ENCODE measurements around the gene TTR.

DNA sequence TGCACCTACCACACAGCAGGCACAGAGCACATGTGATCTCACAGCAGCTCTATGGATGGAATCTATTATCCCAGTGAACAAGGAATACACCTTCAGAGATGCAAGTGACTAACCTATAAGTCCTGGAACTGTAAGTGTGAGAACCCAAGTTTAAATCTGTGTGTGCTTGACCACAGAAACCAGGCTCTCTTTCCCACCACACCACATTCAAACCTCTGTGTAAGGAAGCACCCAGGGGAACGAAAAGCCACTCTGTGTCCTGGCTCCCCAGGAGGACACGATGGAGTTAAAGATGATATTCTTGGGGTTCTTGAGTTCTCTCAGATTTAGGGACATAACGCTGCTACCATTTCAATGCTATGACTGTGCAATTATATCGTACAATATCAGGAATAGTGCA, 38.9 kb downstream of the TTR start:
- TF ChIP-seq, protein P1, sequence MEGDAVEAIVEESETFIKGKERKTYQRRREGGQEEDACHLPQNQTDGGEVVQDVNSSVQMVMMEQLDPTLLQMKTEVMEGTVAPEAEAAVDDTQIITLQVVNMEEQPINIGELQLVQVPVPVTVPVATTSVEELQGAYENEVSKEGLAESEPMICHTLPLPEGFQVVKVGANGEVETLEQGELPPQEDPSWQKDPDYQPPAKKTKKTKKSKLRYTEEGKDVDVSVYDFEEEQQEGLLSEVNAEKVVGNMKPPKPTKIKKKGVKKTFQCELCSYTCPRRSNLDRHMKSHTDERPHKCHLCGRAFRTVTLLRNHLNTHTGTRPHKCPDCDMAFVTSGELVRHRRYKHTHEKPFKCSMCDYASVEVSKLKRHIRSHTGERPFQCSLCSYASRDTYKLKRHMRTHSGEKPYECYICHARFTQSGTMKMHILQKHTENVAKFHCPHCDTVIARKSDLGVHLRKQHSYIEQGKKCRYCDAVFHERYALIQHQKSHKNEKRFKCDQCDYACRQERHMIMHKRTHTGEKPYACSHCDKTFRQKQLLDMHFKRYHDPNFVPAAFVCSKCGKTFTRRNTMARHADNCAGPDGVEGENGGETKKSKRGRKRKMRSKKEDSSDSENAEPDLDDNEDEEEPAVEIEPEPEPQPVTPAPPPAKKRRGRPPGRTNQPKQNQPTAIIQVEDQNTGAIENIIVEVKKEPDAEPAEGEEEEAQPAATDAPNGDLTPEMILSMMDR (conservative IDR thresholded peaks at IDR 0.05; ENCODE audit: low read depth, low read length), result no peak
- TF ChIP-seq RFX5 (IDR thresholded peaks at IDR 0.05; ENCODE audit: low read depth, low read length), result no peak
- no peak for TF ChIP-seq CEBPB (IDR thresholded peaks at IDR 0.05; ENCODE audit: low read depth, low read length)
- no peak for TF ChIP-seq POLR2A (IDR thresholded peaks at IDR 0.05; ENCODE audit: low read depth, low read length)
- TF ChIP-seq MAZ (IDR thresholded peaks at IDR 0.05; ENCODE audit: borderline replicate concordance, low read depth, low read length), result no peak
- no peak for TF ChIP-seq RCOR1 (IDR thresholded peaks at IDR 0.05; ENCODE audit: insufficient replicate concordance, low read length)
- no peak for TF ChIP-seq RAD21 (IDR thresholded peaks at IDR 0.05; ENCODE audit: low read length)
- TF ChIP-seq, protein P2, sequence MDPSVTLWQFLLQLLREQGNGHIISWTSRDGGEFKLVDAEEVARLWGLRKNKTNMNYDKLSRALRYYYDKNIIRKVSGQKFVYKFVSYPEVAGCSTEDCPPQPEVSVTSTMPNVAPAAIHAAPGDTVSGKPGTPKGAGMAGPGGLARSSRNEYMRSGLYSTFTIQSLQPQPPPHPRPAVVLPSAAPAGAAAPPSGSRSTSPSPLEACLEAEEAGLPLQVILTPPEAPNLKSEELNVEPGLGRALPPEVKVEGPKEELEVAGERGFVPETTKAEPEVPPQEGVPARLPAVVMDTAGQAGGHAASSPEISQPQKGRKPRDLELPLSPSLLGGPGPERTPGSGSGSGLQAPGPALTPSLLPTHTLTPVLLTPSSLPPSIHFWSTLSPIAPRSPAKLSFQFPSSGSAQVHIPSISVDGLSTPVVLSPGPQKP (IDR thresholded peaks at IDR 0.05; ENCODE audit: borderline replicate concordance, low read depth, low read length), result no peak
- TF ChIP-seq MXI1 (IDR thresholded peaks at IDR 0.05; ENCODE audit: borderline replicate concordance, low read depth, low read length), result no peak
- no peak for TF ChIP-seq MAFK (IDR thresholded peaks at IDR 0.05; ENCODE audit: low read depth, low read length)
- no peak for TF ChIP-seq SMC3 (IDR thresholded peaks at IDR 0.05; ENCODE audit: low read depth, low read length)
- no peak for TF ChIP-seq NFE2L2 (IDR thresholded peaks at IDR 0.05; ENCODE audit: low read depth, low read length)
